Fibroblast of lung (primary cell): ENCODE measurements around the gene MEDAG. TPM values are rescaled to one million over a fixed set of nuclear protein-coding genes. Genes with fewer than 3 reads are reported as not detected.

Experiments used
- DNase-seq, 2 donors: peaks; one replicate each; pipeline versions ENCODE4 v3.0.0 to v3.0.0-alpha.2; 2010; ENCODE audit warnings: low read depth in 2 of 2
- H2AFZ ChIP-seq: 2 replicates; pipeline ENCODE4 v1.5.1; 2012; ENCODE audit warnings: low read length, control low read depth, inconsistent platforms
- H3K27ac ChIP-seq: 2 replicates; pipeline ENCODE4 v1.5.1; 2011; ENCODE audit warnings: low read length, control low read depth; ENCODE audit not compliant: insufficient read depth
- H3K27me3 ChIP-seq: 2 replicates; pipeline ENCODE4 v1.5.1; 2011; ENCODE audit warnings: mild to moderate bottlenecking, low read length; ENCODE audit not compliant: control insufficient read depth, insufficient read depth
- H3K36me3 ChIP-seq: 2 replicates; pipeline ENCODE4 v1.5.1; 2011; ENCODE audit warnings: low read length; ENCODE audit not compliant: control insufficient read depth, insufficient read depth
- H3K4me1 ChIP-seq: 2 replicates; pipeline ENCODE4 v1.5.1; 2011; ENCODE audit warnings: low read length; ENCODE audit not compliant: control insufficient read depth, insufficient read depth; ENCODE audit errors: extremely low read depth
- H3K4me2 ChIP-seq: 2 replicates; pipeline ENCODE4 v1.5.1; 2011; ENCODE audit warnings: low read length, control low read depth; ENCODE audit not compliant: insufficient read depth; ENCODE audit errors: extremely low read depth
- H3K4me3 ChIP-seq, 4 experiments: fragments of 200-600 bp in 1 of 4; sonication (generic) in 1 of 4; replicated peaks in 1 of 4; 2 replicates each; pipeline ENCODE4 v1.5.1; 2011 to 2016; ENCODE audit warnings: low read length in 4 of 4, low read depth in 3 of 4, mild to moderate bottlenecking in 3 of 4, control low read depth in 2 of 4, inconsistent platforms in 1 of 4, mixed read lengths in 1 of 4; ENCODE audit not compliant: insufficient read depth in 1 of 4; ENCODE audit errors: control extremely low read depth in 1 of 4
- H3K79me2 ChIP-seq: 2 replicates; pipeline ENCODE4 v1.5.1; 2012; ENCODE audit warnings: mild to moderate bottlenecking, low read length, inconsistent platforms; ENCODE audit not compliant: control insufficient read depth, insufficient read depth
- H3K9ac ChIP-seq: 2 replicates; pipeline ENCODE4 v1.5.1; 2011; ENCODE audit warnings: mild to moderate bottlenecking, low read length, control low read depth; ENCODE audit not compliant: insufficient read depth
- H3K9me3 ChIP-seq: 2 replicates; pipeline ENCODE4 v1.5.1; 2012; ENCODE audit warnings: low read depth, low read length; ENCODE audit not compliant: control insufficient read depth, insufficient read depth
- H4K20me1 ChIP-seq: 2 replicates; pipeline ENCODE4 v1.5.1; 2011; ENCODE audit warnings: low read length; ENCODE audit not compliant: control insufficient read depth, insufficient read depth; ENCODE audit errors: extremely low read depth
- CTCF ChIP-seq, 2 donors: IDR thresholded peaks in 1 of 2; conservative IDR thresholded peaks in 1 of 2; 1 replicate in 1 of 2; 2 replicates in 1 of 2; pipeline ENCODE4 v1.5.1; 2011 to 2012; ENCODE audit warnings: low read length in 2 of 2, control low read depth in 1 of 2, inconsistent platforms in 1 of 2, low read depth in 1 of 2, mild to moderate bottlenecking in 1 of 2
- EZH2 ChIP-seq: IDR thresholded peaks from 2 replicates; pipeline ENCODE4 v1.5.1; 2012; ENCODE audit warnings: low read length, control low read depth, mild to moderate bottlenecking; ENCODE audit errors: missing control alignments
- polyA plus RNA-seq, 2 donors: library from polyadenylated mRNA; depleted of rRNA in 1 of 2; stranded (reverse) in 1 of 2; unstranded in 1 of 2; fragments of >200 nt; gene quantifications; 2 replicates each; pipeline ENCODE4 v1.2.1, GENCODE V29; 2011 to 2012; ENCODE audit warnings: missing spikeins in 1 of 2
- total RNA-seq: library from RNA; depleted of rRNA; stranded (reverse); fragments of >200 nt; gene quantifications from 2 replicates; pipeline ENCODE4 v1.2.1, GENCODE V29; 2014

MEDAG gene
- total and polyA plus RNA-seq, 2 donors (not counting 1 experiment from before 2014, with no cell fraction given) = 11.2 to 99.8 TPM

DNA sequence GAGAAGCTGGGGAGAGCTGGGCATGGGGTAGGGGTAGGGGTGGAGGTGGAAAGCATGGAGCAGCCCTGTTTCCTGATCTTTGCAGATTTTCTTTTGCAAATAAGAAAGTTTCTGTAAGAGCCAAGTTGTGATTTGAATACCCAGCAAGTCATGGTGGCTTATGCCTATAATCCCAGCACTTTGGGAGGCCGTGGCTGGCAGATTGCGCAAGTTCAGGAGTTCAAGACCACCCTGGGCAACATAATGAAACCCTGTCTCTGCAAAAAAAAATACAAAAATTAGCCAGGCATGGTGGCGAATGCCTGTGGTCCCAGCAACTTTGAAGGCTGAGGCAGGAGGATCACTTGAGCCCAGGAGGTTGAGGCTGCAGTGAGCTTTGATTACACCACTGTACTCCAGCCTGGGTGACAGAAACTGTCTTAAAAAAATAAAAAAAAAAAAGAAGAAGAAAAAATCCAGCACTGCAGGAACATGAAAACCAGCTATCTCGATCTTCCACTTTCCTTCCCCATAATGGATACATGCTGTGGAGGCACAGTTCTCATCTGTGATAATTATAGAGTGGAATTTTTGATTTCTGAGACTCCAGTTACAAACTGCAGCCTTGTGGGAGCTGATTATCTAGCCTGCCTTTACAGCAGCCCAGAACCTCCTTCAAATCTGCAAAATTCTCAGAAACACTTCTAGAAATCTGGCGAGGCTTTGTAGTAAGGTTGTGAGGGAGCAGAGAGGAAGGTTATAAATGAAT is 14.3 kb downstream of the MEDAG start:
- no peak for TF ChIP-seq CTCF (conservative IDR thresholded peaks at IDR 0.05 in 1 of 2, IDR thresholded peaks at IDR 0.05 in 1 of 2; ENCODE audit: low read depth in 1 of 2, low read length in 2 of 2)
- TF ChIP-seq EZH2 = no peak
- Histone ChIP-seq H3K27ac (no peak overlapping the region), H3K9me3 (no peaks in the 10 kb centered on the region), H2AFZ (no peak overlapping the region), H3K36me3 (no peaks in the 10 kb centered on the region), H3K9ac (no peak overlapping the region), H4K20me1 (no peaks in the 10 kb centered on the region), H3K4me1 (no peaks in the 10 kb centered on the region), H3K4me3 (no peak overlapping the region), H3K79me2 (no peaks in the 10 kb centered on the region), H3K4me2 (no peak overlapping the region), H3K27me3 (no peaks in the 10 kb centered on the region)
- DNase-seq = no peak

GRCh38 chr13:30923418-30923817 is 17.3 kb downstream of the MEDAG start:
- Histone ChIP-seq H3K4me3 (no peak overlapping the region), H3K9ac (no peak overlapping the region), H3K9me3 (no peaks in the 10 kb centered on the region), H2AFZ (no peak overlapping the region), H3K4me1 (no peaks in the 10 kb centered on the region), H4K20me1 (no peaks in the 10 kb centered on the region), H3K79me2 (no peaks in the 10 kb centered on the region), H3K4me2 (no peak overlapping the region), H3K27me3 (no peaks in the 10 kb centered on the region), H3K36me3 (no peaks in the 10 kb centered on the region), H3K27ac (no peak overlapping the region)
- no peak for DNase-seq
- TF ChIP-seq EZH2 = no peak
- no peak for TF ChIP-seq CTCF (conservative IDR thresholded peaks at IDR 0.05 in 1 of 2, IDR thresholded peaks at IDR 0.05 in 1 of 2; ENCODE audit: low read depth in 1 of 2, low read length in 2 of 2)

- H3K9ac ChIP-seq = no peak overlapping the region
- no peak overlapping the region for H2AFZ ChIP-seq
Observed at GRCh38 chr13:30924721-30925120, 18.6 kb downstream of the MEDAG start.

More at GRCh38 chr13:30924721-30925120, 18.6 kb downstream of the MEDAG start:
- Histone ChIP-seq H3K4me2 (no peak overlapping the region), H3K27ac (no peak overlapping the region), H3K4me3 (no peak overlapping the region), H3K36me3 (no peaks in the 10 kb centered on the region), H3K27me3 (no peaks in the 10 kb centered on the region), H3K9me3 (no peaks in the 10 kb centered on the region), H3K79me2 (no peaks in the 10 kb centered on the region), H3K4me1 (no peaks in the 10 kb centered on the region), H4K20me1 (no peaks in the 10 kb centered on the region)
- DNase-seq = no peak
- TF ChIP-seq CTCF (conservative IDR thresholded peaks at IDR 0.05 in 1 of 2, IDR thresholded peaks at IDR 0.05 in 1 of 2; ENCODE audit: low read depth in 1 of 2, low read length in 2 of 2) (no peak), EZH2 (no peak)
